WI38 (cell line): Measurements from ENCODE around the gene TMED8.

ENCODE experiments used
- H3K4me3 ChIP-seq: 2 replicates; pipeline ENCODE4 v1.5.1; 2011; ENCODE audit warnings: low read depth, mild to moderate bottlenecking, control low read depth, low read length
- TF ChIP-seq, protein P1 (sequence below): IDR thresholded peaks from 2 replicates; pipeline ENCODE4 v1.5.1; 2012; ENCODE audit warnings: low read depth, mild to moderate bottlenecking, control low read depth, low read length

TMED8 gene

DNA sequence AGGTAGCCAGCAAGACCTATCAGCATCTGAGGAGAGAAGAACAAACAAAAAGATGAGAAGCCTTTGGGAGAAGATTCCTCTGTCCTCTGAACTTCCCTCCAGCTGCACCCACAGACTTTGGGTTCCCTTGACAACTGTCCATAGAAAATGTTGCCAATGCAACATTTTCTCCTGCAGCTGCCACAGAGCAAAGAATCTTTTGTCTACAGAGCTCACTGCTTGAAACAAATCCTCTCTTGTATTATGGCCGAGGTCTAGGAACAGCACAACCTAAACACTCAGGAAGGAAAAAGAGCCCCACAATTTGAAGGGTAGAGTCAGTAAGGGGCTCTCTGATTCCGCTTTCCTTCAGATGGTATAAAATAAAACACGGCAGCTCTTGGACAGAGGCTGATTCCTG lies 70.5 kb downstream of the TMED8 start:
- H3K4me3 ChIP-seq: no peak overlapping the region
- TF ChIP-seq, protein P1, sequence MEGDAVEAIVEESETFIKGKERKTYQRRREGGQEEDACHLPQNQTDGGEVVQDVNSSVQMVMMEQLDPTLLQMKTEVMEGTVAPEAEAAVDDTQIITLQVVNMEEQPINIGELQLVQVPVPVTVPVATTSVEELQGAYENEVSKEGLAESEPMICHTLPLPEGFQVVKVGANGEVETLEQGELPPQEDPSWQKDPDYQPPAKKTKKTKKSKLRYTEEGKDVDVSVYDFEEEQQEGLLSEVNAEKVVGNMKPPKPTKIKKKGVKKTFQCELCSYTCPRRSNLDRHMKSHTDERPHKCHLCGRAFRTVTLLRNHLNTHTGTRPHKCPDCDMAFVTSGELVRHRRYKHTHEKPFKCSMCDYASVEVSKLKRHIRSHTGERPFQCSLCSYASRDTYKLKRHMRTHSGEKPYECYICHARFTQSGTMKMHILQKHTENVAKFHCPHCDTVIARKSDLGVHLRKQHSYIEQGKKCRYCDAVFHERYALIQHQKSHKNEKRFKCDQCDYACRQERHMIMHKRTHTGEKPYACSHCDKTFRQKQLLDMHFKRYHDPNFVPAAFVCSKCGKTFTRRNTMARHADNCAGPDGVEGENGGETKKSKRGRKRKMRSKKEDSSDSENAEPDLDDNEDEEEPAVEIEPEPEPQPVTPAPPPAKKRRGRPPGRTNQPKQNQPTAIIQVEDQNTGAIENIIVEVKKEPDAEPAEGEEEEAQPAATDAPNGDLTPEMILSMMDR: no peak

DNA sequence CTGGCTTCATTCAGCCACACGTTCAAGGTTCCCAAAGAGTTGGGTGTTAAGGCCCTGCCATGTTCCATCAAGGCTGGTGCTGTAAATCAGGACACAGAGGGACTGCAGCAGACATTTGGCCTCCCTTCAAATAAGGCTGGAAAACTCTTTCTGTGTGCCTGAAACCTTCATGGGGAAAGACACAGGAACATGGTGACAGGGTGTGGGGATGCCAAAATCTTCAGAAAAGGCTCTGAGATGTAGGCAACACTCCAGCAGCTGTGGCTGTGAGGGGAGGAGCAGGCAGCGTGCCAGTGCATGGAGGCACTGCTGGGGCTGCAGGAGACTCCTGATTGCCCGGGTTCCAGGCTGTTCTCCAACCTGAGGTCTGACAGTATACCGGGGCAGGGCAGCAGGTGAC lies 71.2 kb downstream of the TMED8 start:
- no peak overlapping the region for H3K4me3 ChIP-seq
- TF ChIP-seq, protein P1: no peak

DNA sequence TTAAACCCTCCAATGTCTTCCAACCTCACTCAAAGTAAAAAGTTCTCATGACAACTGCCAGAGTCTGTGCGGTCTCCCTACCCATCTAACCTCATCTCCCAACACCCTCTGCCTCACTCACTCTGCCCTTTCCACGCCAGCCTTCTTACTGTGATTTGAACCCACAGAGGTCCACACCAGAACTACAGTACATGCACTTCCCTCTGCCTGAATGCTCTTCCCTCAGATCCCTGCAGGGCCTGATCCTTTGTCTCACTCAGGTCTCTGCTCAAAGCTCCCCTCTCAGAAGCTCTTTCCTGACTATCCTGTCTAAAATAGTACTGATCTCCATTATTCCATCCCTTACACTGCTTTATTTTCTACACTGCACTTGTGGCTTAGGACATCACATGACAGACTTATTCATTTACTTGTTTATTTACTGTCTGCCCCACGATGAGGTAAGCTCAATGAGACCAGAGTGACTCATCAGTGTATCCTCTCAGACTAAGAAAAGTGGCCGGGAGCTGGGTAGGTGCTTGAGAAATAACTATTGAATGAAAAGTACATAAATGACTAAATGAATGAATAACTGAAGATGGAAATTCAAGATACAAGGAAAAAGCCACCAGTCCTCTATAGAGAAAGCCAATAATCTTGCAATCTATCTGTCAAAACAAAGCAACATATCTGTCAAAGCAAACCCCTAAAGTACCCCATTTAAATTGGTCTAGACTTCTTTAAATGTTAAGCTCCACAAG lies 73.3 kb downstream of the TMED8 start:
- no peak overlapping the region for H3K4me3 ChIP-seq
- TF ChIP-seq, protein P1: no peak

DNA sequence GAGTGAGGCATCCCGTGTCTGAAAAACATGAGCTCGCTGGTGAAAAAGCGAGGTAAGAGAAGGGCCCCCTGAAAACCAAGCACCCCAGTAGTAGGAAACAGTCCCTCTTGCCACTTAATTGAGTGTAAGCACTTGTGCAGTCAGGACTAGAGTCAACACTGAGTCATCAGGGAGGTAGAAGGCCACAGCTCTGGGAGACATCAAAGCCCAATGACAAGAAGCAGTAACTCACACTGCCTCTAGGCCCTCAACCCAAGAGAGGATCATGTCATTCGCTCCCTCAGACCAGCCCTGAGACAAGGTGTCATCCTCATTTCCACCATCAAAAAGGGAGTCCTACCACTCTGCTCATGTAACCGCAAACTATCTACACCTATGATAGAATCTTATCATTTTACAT lies 74.0 kb downstream of the TMED8 start:
- no peak overlapping the region for H3K4me3 ChIP-seq
- TF ChIP-seq, protein P1: no peak

DNA sequence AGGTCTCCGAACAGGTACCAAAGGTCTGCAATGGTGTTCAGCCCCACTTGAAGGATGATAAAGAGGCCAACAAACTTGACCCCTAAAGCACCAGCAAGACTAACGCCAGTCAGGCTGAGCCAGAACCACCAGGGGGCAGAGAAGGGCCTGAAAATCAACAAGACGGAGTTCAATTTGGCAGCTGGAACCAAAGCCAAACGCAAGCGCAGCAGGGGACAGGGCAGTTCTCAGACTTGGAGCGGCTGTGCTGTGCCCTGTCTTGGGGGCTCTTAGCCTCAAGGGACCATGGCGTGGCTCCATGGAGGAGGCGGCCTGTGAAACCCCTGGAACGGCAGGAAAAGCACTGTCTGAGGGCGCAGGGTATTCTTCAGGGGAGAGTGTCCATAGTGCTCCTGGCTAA lies 75.8 kb downstream of the TMED8 start:
- TF ChIP-seq, protein P1: peak; percentile 92
- H3K4me3 ChIP-seq: no peak overlapping the region

DNA sequence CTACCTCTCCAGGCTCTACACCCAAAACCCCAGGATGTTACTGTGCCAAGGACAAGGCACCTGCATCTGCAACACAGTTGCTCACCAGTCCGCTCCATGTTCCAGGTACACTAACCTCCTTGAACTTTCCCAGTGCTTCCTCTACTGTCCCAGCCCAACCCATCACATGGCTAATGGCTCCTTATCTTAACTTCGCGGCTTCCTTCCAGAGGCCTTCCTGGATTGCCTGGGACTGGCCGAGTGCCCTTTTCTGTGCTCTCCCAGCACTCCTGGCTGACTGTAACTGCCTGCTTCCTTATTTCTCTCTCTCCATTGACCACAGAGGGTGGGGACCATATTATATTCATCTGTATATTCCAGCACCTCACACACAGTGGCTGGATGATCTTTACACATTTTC lies 77.1 kb downstream of the TMED8 start:
- TF ChIP-seq, protein P1: no peak
- H3K4me3 ChIP-seq: no peak overlapping the region

DNA sequence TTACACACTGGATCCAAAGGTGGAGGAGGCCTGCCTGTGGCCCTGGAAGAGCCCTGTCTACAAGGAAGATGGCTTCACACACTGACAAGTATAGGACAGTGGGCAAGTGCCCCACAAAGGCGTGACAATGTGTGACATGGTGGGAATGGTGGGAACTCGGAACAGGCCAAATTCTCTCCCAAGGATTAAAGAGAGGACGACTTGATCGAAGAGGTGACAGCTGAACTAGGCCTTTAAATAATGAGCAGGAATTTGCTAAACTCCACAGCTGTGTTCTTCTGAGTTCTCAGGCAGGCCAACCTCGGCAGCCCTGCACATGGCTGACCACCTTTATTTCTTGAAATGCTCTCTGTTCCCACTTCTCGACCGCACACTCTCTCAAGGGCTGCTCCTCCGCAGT lies 80.0 kb downstream of the TMED8 start:
- no peak overlapping the region for H3K4me3 ChIP-seq
- TF ChIP-seq, protein P1: no peak
